ENCODE measurements around the gene RIN3. TPM values are rescaled to one million over a fixed set of nuclear protein-coding genes. Genes with fewer than 3 reads are reported as not detected.

The RIN3 gene
- total and polyA plus RNA-seq, 10 of the 15 experiments (the other 5 are each of a cell fraction or from before 2014, with no cell fraction given), result 0.91 to 23.3 (median 6.3) TPM

DNA sequence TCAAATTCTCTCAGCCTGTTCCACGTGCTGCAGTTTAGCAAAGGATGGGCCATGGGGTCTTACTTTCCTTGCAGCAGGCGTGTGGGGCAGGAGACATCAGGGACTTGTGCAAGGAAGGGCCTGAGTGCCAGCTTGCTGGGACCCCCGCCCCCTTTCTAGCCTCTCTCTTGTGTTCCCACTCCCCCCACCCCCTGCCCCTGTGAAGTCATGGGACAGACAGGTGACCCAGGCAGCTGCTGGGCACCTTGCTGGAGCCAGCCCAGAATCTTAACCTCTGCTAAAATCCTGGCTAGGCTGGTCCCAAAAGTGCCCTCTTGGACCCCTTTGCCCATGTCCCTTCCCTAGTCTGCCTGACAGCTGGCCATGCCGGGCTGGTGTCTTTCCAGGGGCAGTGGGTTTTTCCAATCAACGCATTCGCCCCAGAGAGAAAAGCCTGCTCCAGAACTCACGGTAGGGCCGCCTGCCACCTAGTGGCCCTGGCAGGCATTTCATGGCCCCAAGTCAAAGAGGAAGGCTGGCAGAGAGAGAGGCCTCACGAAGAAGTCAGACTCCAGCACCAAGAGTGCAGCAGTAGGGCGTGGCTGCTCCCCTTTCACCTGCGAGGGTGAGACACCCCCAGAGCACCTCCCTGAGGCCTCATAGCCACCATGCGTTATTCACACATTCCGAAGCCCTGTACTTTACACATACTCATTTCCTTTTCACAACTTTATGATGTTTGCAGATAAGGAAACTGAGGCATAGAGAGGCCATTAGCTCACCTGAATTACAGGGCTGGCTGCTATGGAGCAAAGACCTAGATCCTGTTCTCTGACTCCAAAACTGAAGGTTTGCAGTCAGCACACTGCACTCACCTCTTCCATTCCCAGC is 167.4 kb downstream of the RIN3 start (continued):
- TF ChIP-seq IRF4 (IDR thresholded peaks at IDR 0.05; ENCODE audit: low read depth, low read length), result no peak
- TF ChIP-seq JUNB (IDR thresholded peaks at IDR 0.05), result no peak
- TF ChIP-seq ATF7 (IDR thresholded peaks at IDR 0.05; ENCODE audit: low read depth), result no peak
- no peak for TF ChIP-seq POLR2AphosphoS2 (IDR thresholded peaks at IDR 0.05; ENCODE audit: low read depth, low read length)
- TF ChIP-seq, protein P1, sequence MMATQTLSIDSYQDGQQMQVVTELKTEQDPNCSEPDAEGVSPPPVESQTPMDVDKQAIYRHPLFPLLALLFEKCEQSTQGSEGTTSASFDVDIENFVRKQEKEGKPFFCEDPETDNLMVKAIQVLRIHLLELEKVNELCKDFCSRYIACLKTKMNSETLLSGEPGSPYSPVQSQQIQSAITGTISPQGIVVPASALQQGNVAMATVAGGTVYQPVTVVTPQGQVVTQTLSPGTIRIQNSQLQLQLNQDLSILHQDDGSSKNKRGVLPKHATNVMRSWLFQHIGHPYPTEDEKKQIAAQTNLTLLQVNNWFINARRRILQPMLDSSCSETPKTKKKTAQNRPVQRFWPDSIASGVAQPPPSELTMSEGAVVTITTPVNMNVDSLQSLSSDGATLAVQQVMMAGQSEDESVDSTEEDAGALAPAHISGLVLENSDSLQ (IDR thresholded peaks at IDR 0.05), result no peak
- no peak for TF ChIP-seq KAT2A (conservative IDR thresholded peaks at IDR 0.05; ENCODE audit: control insufficient read depth, low read depth, low read length)
- no peak for TF ChIP-seq NRF1 (conservative IDR thresholded peaks at IDR 0.05; ENCODE audit: low read depth, low read length)
- TF ChIP-seq, protein P2, sequence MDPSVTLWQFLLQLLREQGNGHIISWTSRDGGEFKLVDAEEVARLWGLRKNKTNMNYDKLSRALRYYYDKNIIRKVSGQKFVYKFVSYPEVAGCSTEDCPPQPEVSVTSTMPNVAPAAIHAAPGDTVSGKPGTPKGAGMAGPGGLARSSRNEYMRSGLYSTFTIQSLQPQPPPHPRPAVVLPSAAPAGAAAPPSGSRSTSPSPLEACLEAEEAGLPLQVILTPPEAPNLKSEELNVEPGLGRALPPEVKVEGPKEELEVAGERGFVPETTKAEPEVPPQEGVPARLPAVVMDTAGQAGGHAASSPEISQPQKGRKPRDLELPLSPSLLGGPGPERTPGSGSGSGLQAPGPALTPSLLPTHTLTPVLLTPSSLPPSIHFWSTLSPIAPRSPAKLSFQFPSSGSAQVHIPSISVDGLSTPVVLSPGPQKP (IDR thresholded peaks at IDR 0.05; ENCODE audit: low read depth, low read length), result peak; percentile 10; the same call in 1 of the 2 replicates
- peak; percentile 63; the same call in 1 of the 2 replicates for TF ChIP-seq YY1 (IDR thresholded peaks at IDR 0.05; ENCODE audit: low read depth, low read length)
- TF ChIP-seq, protein P3, sequence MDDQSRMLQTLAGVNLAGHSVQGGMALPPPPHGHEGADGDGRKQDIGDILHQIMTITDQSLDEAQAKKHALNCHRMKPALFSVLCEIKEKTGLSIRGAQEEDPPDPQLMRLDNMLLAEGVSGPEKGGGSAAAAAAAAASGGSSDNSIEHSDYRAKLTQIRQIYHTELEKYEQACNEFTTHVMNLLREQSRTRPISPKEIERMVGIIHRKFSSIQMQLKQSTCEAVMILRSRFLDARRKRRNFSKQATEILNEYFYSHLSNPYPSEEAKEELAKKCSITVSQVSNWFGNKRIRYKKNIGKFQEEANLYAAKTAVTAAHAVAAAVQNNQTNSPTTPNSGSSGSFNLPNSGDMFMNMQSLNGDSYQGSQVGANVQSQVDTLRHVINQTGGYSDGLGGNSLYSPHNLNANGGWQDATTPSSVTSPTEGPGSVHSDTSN (IDR thresholded peaks at IDR 0.05; ENCODE audit: insufficient replicate concordance, low read depth, low read length), result no peak
- no peak for TF ChIP-seq CBX5 (IDR thresholded peaks at IDR 0.05; ENCODE audit: low read depth)
- TF ChIP-seq POLR2AphosphoS5 (IDR thresholded peaks at IDR 0.05; ENCODE audit: low read length), result no peak
- no peak for TF ChIP-seq SUPT20H (IDR thresholded peaks at IDR 0.05; ENCODE audit: borderline replicate concordance, control insufficient read depth, low read depth, low read length)
- no peak for TF ChIP-seq ZNF24 (IDR thresholded peaks at IDR 0.05)
